ENCODE data around the gene MROH2A.

DNA sequence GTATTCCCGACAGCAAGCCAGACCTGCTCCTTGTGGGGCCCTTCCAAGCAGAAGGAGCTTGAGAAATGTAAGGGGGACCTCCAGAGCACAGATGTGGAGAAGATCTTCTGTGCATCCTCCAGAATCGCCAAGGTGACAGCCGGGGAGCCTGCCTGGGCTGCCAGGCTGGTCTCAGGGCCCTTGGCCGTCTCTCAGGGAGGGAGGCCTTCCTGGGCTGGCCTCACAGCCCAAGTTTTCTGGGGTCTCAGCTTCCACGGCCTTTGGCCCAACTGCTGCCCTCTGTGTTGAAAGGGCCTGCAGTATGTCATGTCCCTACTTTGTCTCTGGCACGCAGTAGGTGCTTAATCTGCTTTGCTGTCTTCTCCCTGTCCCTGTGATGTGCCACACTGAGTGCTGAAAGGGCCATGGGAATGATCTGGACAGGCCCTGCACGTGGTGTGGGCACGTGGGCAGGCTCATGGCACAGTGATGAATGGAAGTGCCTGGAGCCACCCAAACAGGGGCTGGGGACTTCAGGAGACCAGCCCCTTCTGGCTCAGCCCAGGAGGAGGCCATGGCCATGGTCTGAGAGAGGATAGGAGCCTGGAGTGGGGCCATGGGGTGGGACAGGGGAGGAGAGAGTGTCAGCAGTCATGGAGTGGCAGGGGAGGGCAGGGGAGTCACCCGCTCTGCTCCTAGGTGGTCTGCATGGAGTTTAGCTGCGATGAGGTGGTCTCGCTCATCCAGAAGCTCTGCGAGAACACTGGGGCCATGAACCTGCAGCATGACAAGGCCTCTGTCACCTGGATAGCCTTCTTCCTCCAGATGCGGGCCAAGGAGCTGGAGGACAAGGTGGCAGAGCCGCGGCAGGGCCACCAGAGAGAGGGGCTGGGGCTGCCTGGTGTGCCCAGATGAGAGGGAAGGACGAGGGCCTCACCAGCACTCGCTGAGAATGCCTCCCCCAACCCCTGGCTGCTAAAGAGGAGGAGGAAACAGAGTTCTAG, 40.8 kb downstream of the MROH2A start:
- TF ChIP-seq, protein P1, sequence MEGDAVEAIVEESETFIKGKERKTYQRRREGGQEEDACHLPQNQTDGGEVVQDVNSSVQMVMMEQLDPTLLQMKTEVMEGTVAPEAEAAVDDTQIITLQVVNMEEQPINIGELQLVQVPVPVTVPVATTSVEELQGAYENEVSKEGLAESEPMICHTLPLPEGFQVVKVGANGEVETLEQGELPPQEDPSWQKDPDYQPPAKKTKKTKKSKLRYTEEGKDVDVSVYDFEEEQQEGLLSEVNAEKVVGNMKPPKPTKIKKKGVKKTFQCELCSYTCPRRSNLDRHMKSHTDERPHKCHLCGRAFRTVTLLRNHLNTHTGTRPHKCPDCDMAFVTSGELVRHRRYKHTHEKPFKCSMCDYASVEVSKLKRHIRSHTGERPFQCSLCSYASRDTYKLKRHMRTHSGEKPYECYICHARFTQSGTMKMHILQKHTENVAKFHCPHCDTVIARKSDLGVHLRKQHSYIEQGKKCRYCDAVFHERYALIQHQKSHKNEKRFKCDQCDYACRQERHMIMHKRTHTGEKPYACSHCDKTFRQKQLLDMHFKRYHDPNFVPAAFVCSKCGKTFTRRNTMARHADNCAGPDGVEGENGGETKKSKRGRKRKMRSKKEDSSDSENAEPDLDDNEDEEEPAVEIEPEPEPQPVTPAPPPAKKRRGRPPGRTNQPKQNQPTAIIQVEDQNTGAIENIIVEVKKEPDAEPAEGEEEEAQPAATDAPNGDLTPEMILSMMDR (IDR thresholded peaks at IDR 0.05 in 8 of 11, conservative IDR thresholded peaks at IDR 0.05 in 3 of 11) = no peak
- no peak for TF ChIP-seq POLR2AphosphoS5 (IDR thresholded peaks at IDR 0.05)

All from spleen (tissue), 7 donors.